ENCODE results near the gene GPR39.
A peak's percentile ranks its signal among the peaks of the same experiment; 100 is the strongest.

The GPR39 gene

DNA sequence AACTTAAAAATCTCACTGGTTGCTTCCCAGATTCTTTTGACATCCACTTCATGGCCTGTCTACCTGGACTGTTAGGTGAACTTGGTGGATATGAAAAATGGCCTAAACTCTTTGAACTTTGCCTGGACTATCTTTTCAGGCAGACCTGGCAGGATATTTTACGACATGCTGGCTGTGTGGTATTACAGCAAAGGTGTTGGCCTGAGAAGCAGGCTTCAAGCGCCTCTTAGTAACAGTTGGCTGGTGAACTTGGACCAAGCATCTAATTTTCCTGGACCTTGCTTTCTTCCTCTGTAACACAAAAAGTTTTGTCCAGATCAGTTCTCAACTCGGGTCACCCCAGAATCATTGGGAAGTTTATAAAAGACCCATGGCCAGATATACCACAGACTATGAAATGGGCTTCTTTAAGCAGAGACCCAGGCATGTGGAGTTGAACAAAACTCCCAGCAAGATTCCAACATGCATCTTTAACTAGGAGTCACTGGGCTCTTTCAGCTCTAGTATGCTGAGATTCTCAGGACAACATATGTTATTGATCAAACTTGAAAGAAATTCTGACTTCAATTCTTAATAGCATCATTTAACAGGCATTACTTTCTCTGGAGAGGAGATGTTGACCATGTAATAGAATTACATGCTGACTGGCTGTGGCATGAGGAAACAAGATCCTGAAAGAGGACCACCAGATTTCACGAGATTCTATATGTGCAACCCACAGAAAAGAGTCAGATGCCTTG, 249.0 kb downstream of the GPR39 start:
- H3K4me1 ChIP-seq, result peaks cover 4 to 28% (median 19%) of the 10 kb centered on the region in 10 experiments; a peak in 17 of 20 replicates
- no peak for TF ChIP-seq Cebpa-rat (IDR thresholded peaks at IDR 0.05)
- no peaks in the 10 kb centered on the region for H3K36me3 ChIP-seq
- H4K20me1 ChIP-seq, result peaks cover 0 to 25% (median 11%) of the 10 kb centered on the region in 11 experiments; a peak in 14 of 22 replicates
- no peak overlapping the region for H3K27ac ChIP-seq
- no peak overlapping the region for H3K4me2 ChIP-seq
- H3K4me3 ChIP-seq, result no peak overlapping the region
- H3K9me3 ChIP-seq (replicated peaks in 1 of 11), result peaks cover 0 to 13% (median 8%) of the 10 kb centered on the region in 11 experiments; a peak in 13 of 22 replicates
- peaks cover 37 to 53% (median 45%) of the 10 kb centered on the region in 11 experiments for H3K27me3 ChIP-seq
- H3K9ac ChIP-seq, result no peak overlapping the region

DNA sequence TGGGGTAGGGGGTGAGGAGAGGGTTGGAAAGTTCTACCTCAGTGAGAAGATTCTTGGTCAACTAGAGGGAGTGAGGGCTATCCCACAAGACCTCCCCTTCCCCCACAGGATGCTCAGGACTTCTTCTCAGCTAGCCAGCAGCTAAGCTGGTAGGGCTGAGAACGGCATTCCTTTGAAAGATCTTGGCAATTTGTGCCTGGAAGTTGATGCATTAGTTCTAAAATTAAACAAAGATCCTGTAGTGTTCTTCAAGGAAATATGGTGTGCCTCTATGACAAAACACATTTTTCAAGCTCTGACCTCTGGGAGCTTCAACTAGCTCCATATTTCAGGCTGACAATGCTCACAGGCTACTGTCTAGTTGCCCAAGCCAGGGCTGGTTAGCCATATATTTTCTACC, 251.1 kb downstream of the GPR39 start:
- no peak for TF ChIP-seq Cebpa-rat (IDR thresholded peaks at IDR 0.05)
- no peaks in the 10 kb centered on the region for H3K36me3 ChIP-seq
- peaks cover 46 to 73% (median 61%) of the 10 kb centered on the region in 11 experiments for H3K27me3 ChIP-seq
- peaks cover 7 to 26% (median 21%) of the 10 kb centered on the region in 10 experiments; a peak in 17 of 20 replicates for H3K4me1 ChIP-seq
- H3K4me2 ChIP-seq, result peak overlapping the region in 2 of 11 experiments; percentile 91 to 94; a peak in 1 of 22 replicates
- no peak overlapping the region for H3K27ac ChIP-seq
- peaks cover 0 to 30% (median 11%) of the 10 kb centered on the region in 11 experiments; a peak in 14 of 22 replicates for H4K20me1 ChIP-seq
- H3K9me3 ChIP-seq (replicated peaks in 1 of 11), result peaks cover 0 to 13% (median 8%) of the 10 kb centered on the region in 11 experiments; a peak in 13 of 22 replicates
- no peak overlapping the region; a peak in 1 of 20 replicates for H3K4me3 ChIP-seq
- H3K9ac ChIP-seq, result no peak overlapping the region

DNA sequence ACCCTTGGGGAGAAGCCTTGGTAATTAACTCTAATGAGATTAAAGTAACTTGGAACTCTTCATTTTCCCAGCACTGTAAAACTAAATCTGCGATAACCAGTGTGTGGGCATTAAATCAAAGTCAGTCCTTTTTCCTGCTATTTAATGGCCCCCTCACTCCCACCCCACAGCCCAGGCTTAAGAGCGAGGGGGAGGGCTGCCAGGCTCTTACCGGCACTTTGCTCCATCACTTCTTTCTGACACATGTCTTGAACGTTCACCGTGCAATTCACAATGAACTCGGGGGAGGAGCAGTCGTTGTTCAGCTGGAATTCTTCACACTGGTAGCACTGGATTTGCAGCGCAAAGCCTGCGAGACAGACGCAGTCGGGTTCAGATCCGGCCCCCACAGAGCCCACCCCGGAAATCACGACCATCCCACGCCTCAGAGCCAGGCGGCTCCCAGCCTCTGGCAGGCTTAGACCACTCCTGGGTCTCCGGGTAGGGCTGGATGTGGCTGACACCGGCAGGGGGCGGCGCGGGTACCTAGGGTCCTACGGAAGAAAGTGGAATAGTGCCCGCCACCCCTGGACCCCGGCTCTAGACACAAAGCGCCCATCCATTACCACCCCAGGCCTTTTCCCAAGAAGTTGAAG, 251.7 kb downstream of the GPR39 start:
- no peak overlapping the region for H3K27ac ChIP-seq
- peak overlapping the region in 9 of 11 experiments; percentile 20 to 94 (median 88); a peak in 14 of 22 replicates for H3K4me2 ChIP-seq
- TF ChIP-seq Cebpa-rat (IDR thresholded peaks at IDR 0.05), result no peak
- no peaks in the 10 kb centered on the region for H3K36me3 ChIP-seq
- peaks cover 0 to 30% (median 11%) of the 10 kb centered on the region in 11 experiments; a peak in 14 of 22 replicates for H4K20me1 ChIP-seq
- H3K9ac ChIP-seq, result no peak overlapping the region
- peak overlapping the region in 4 of 10 experiments; percentile 36 to 67 (median 62); a peak in 8 of 20 replicates for H3K4me3 ChIP-seq
- H3K9me3 ChIP-seq (replicated peaks in 1 of 11), result peaks cover 0 to 13% (median 8%) of the 10 kb centered on the region in 11 experiments; a peak in 13 of 22 replicates
- peaks cover 46 to 76% (median 61%) of the 10 kb centered on the region in 11 experiments for H3K27me3 ChIP-seq
- peaks cover 7 to 26% (median 21%) of the 10 kb centered on the region in 10 experiments; a peak in 17 of 20 replicates for H3K4me1 ChIP-seq

DNA sequence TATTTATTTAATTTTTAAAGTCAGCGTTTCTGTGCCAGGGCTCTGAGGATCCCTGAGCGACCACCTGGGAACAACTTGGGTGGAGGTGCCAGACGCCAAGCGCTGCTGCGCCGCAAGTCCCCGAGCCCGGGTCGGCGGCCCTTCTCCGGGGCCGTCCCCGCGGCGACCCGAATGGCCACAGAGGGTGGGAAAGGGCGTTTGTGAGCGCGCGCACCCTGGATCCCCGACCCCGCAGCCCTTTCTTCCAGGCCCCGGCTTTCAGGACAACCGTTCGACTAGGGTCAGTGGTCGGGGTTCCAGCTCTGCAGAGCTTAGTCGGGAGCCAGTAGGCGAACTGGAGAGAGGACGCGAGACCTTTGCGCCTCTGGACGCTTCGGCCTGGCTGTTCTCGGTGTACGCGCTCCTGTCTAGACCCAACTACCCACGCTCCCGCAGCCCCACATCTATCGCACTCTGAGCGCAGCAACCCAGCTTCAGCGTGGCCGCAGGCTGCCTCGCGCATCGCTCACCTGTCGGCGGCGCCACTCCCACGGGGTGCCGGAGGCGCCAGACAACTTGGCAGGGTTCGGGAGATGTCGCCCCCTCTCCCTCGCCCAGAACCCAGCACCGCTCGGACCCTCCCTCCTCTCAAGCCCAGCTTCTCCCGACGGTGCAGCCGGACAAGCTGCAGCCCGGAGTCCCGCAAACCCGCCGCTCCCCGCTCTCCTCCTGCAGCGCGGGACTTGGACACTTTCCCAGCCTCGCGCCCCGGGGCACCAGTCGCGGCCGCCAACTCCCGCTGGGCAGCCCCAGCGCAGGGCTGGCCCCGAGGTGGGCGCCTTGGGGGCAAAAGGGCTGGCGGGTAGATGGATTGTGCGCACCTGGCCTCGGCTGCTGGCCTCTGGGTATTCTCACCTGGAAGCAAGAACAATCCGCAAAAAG, 252.6 kb downstream of the GPR39 start:
- H3K27ac ChIP-seq, result no peak overlapping the region
- TF ChIP-seq Cebpa-rat (IDR thresholded peaks at IDR 0.05), result no peak
- H3K9ac ChIP-seq, result peak overlapping the region in 3 of 11 experiments; percentile 38 to 71 (median 66); a peak in 3 of 22 replicates
- peaks cover 46 to 76% (median 61%) of the 10 kb centered on the region in 11 experiments for H3K27me3 ChIP-seq
- H3K4me1 ChIP-seq, result peaks cover 7 to 26% (median 21%) of the 10 kb centered on the region in 10 experiments; a peak in 17 of 20 replicates
- H3K4me2 ChIP-seq, result peak overlapping the region; percentile 88 to 99 (median 94)
- peaks cover 0 to 13% (median 8%) of the 10 kb centered on the region in 11 experiments; a peak in 13 of 22 replicates for H3K9me3 ChIP-seq (replicated peaks in 1 of 11)
- peaks cover 0 to 30% (median 11%) of the 10 kb centered on the region in 11 experiments; a peak in 14 of 22 replicates for H4K20me1 ChIP-seq
- H3K36me3 ChIP-seq, result no peaks in the 10 kb centered on the region
- peak overlapping the region; percentile 57 to 73 (median 62) for H3K4me3 ChIP-seq

DNA sequence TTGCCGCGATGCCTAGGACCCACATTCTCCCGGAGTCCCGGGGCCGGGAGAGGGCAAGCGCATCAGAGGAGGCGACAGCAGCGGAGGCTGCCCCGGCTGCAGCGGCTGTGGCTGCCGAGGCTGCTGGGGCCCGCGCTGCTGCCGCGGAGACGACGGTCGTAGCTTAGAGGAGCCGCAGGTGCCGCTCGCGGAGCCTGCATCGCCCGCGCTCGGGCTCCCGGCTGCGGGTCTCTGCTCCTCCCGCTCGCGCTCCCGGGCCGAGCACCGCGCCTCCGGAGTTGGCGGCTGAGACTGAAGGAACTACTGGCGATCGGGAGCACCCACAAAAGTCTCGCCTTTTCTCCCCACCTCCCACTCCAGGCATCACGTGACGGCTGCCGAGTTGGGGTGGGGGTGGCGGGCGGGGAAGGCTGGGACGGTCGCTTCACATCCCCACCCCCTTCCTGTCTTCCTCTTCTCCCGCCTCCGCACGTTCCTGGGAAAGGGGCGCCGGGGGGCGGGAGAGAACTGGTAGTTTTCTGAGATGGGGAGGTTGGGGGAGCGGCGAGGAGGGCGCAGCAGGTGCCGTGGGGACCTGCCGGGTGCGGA, 253.4 kb downstream of the GPR39 start, which contains the start of gene LYPD1:
Gene LYPD1 (minus strand): TSS at position 298 of the 588 bp plus-strand sequence. CDS start 273 bp downstream, at position 25.
- H3K4me2 ChIP-seq, result peak within 1 kb of the TSS; percentile 88 to 99 (median 94)
- H3K27me3 ChIP-seq, result peaks cover 46 to 76% (median 61%) of the 10 kb centered on the region in 11 experiments
- peak within 1 kb of the TSS; percentile 57 to 73 (median 62) for H3K4me3 ChIP-seq
- H3K9me3 ChIP-seq (replicated peaks in 1 of 11), result peaks cover 0 to 13% (median 8%) of the 10 kb centered on the region in 11 experiments; a peak in 13 of 22 replicates
- H3K36me3 ChIP-seq, result no peaks in the 10 kb centered on the region
- H4K20me1 ChIP-seq, result peaks cover 0 to 30% (median 11%) of the 10 kb centered on the region in 11 experiments; a peak in 14 of 22 replicates
- no peak within 1 kb of the TSS for H3K27ac ChIP-seq
- peak within 1 kb of the TSS in 7 of 11 experiments; percentile 12 to 71 (median 18); a peak in 7 of 22 replicates for H3K9ac ChIP-seq
- no peak for TF ChIP-seq Cebpa-rat (IDR thresholded peaks at IDR 0.05)
- peaks cover 7 to 26% (median 21%) of the 10 kb centered on the region in 10 experiments; a peak in 17 of 20 replicates for H3K4me1 ChIP-seq

DNA sequence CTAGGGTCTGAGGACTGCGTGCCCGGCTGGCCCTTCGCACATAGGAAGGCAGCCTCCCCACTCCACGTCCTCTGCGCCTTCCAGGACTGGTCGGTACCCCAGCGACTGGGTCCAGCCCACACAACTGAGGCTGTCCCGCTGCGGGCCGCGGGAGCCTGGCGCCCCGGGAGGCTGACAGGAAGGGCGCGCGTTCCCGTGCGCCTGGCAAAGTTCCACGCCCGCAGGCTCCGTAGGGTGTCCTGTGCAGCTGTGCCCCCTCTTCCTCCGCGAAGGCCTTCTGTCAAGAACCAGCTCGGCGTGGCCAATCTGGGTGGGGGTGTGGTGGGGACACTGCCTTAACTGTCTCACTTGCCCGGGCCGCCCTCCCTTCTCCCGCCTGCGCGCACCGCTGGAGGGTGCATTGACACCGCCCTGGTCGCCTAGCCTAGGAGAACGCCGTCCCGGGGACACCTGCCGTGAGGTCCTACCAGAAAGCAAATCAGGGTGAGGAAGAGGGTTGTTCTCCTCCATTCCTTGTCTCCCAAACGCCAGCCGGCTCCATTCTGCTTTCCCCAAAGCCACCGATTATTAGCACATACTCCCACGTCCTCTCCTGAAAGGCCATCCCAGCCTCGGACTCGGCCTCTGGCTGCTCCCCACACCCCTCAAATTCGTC, 254.0 kb downstream of the GPR39 start:
- Histone ChIP-seq H3K36me3 (no peaks in the 10 kb centered on the region), H3K9ac (peak overlapping the region in 6 of 11 experiments; percentile 12 to 71 (median 28); a peak in 7 of 22 replicates), H3K4me1 (peaks cover 7 to 26% (median 21%) of the 10 kb centered on the region in 10 experiments; a peak in 17 of 20 replicates), H3K27ac (no peak overlapping the region), H3K4me3 (peak overlapping the region; percentile 57 to 73 (median 62)), H3K4me2 (peak overlapping the region; percentile 88 to 99 (median 94)), H3K27me3 (peaks cover 46 to 70% (median 61%) of the 10 kb centered on the region in 11 experiments), H3K9me3 (replicated peaks in 1 of 11) (peaks cover 0 to 13% (median 8%) of the 10 kb centered on the region in 11 experiments; a peak in 13 of 22 replicates), H4K20me1 (peaks cover 0 to 30% (median 11%) of the 10 kb centered on the region in 11 experiments; a peak in 14 of 22 replicates)
- no peak for TF ChIP-seq Cebpa-rat (IDR thresholded peaks at IDR 0.05)

All from BLaER1 treated with 17β-estradiol and CSF1 and Interleukin-3, amounts not matched to agents 10 nM and 100 nM (cell line).